Measurements from ENCODE around the gene GABRD. TPM values are rescaled to one million over a fixed set of nuclear protein-coding genes. Genes with fewer than 3 reads are reported as not detected.
A peak's percentile ranks its signal among the peaks of the same experiment; 100 is the strongest.

Gene GABRD
- total RNA-seq, 2 donors from 2014 or later: not detected

- Mint-ChIP-seq H3K9me3 (no peaks in the 10 kb centered on the region), H3K4me1 (no peaks in the 10 kb centered on the region), H3K4me3 (no peak overlapping the region), H3K36me3 (ENCODE audit: low read depth) (no peaks in the 10 kb centered on the region), H3K27ac (no peak overlapping the region), H3K27me3 (no peaks in the 10 kb centered on the region)
- ATAC-seq (replicated peaks): no peak
These were observed 13.6 kb downstream of the GABRD start for GRCh38 chr1:2032737-2033136.

DNA sequence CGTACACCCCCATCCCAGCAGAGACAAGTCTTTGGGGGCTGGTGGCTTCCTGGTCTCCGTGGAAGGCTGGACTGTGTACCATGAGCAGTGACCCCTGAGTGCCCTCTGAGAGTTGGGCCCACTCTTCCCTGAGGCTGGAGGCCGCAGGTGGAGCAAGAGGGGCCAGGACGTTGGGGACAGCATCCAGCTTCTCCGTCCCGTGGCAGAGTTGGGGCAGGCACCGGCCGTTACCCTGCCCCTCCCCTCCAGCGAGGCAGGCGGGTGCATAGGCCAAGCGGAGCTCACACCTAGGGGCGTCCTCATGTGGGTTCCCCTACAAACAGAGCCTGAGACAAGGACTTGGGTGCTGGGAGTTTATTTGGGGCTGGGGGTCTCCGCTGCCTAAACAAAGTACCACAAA, 14.0 kb downstream of the GABRD start:
- Mint-ChIP-seq H3K4me1 (no peaks in the 10 kb centered on the region), H3K9me3 (no peaks in the 10 kb centered on the region), H3K27me3 (no peaks in the 10 kb centered on the region), H3K27ac (no peak overlapping the region), H3K36me3 (ENCODE audit: low read depth) (no peaks in the 10 kb centered on the region), H3K4me3 (no peak overlapping the region)
- ATAC-seq (replicated peaks): no peak

GRCh38 chr1:2036287-2036686, 17.1 kb downstream of the GABRD start:
- Mint-ChIP-seq H3K9me3 (no peaks in the 10 kb centered on the region), H3K4me3 (no peak overlapping the region), H3K27ac (no peak overlapping the region), H3K36me3 (ENCODE audit: low read depth) (no peaks in the 10 kb centered on the region), H3K27me3 (no peaks in the 10 kb centered on the region), H3K4me1 (no peaks in the 10 kb centered on the region)
- ATAC-seq (replicated peaks): no peak

GRCh38 chr1:2037314-2037979, 18.3 kb downstream of the GABRD start:
- H3K4me1 Mint-ChIP-seq: no peaks in the 10 kb centered on the region
- H3K4me3 Mint-ChIP-seq: no peak overlapping the region
- H3K9me3 Mint-ChIP-seq: no peaks in the 10 kb centered on the region
- ATAC-seq (replicated peaks): no peak
- no peaks in the 10 kb centered on the region for H3K36me3 Mint-ChIP-seq (ENCODE audit: low read depth)
- H3K27me3 Mint-ChIP-seq: no peaks in the 10 kb centered on the region
- no peak overlapping the region for H3K27ac Mint-ChIP-seq

DNA sequence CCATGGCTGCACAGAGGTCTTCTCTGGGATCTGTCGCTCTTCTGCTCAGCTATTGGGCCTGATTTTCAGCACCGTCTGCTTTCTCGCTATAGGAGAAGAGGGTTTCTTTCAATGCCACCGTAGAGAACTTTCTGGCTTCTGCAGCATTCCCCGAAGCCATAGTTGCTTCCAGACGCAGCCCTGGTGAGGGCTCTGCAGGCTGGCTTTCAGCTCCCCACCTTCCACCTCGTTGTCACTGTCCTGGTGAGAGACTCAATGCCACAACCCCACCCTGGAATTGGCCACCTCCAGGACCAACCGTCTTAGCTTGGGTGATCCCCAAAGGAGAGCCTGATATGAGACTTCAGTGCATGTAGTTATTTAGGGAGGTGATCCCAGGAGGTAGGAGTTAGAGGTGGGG, 19.1 kb downstream of the GABRD start:
- H3K4me3 Mint-ChIP-seq: no peak overlapping the region
- H3K27me3 Mint-ChIP-seq: no peaks in the 10 kb centered on the region

DNA sequence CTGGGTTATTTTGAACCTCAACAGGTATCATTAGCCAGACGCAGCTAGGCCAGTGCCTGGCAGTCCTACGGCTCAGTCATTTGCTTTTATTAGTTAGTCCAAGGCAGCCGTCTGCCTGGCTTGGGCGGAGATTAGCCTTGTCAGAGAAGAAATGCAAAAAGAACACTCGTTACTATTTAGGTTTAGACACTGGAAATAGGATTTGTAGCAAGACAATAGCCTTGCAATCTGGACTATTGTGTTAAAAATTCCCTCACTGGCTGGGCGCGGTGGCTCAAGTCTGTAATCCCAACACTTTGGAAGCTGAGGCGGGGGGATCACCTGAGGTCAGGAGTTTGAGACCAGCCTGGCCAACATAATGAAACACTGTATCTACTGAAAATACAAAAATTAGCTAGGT, 20.1 kb downstream of the GABRD start:
- H3K27me3 Mint-ChIP-seq: no peaks in the 10 kb centered on the region
- H3K36me3 Mint-ChIP-seq (ENCODE audit: low read depth): no peaks in the 10 kb centered on the region
- no peaks in the 10 kb centered on the region for H3K9me3 Mint-ChIP-seq
- peaks cover 5% of the 10 kb centered on the region for H3K4me1 Mint-ChIP-seq
- no peak for ATAC-seq (replicated peaks)
- H3K4me3 Mint-ChIP-seq: no peak overlapping the region
- H3K27ac Mint-ChIP-seq: no peak overlapping the region

More for the DNA sequence above, 19.1 kb downstream of the GABRD start:
- no peak overlapping the region for H3K27ac Mint-ChIP-seq
- no peaks in the 10 kb centered on the region for H3K9me3 Mint-ChIP-seq
- ATAC-seq (replicated peaks): no peak
- H3K4me1 Mint-ChIP-seq: no peaks in the 10 kb centered on the region
- no peaks in the 10 kb centered on the region for H3K36me3 Mint-ChIP-seq (ENCODE audit: low read depth)

DNA sequence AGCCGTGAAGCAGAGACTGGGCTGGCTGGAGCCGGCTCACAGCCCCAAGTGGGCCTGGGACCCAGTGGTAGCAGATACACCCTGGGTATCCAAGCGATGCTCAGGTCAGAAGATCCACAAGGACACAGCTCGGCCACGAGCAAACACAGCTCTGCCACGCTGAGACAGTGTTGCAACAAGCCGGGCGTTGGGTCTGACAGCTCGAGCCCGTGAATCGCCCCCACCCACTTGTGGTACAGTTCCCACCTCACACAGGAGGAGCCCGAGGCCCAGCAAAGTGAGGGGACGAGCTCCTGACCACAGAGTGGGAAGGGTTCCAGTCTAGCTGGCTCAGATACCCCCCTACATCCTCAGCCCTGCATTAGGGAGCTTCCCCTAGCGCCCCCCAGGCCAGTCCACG, 22.2 kb downstream of the GABRD start:
- Mint-ChIP-seq H3K36me3 (ENCODE audit: low read depth) (no peaks in the 10 kb centered on the region), H3K4me3 (no peak overlapping the region), H3K27me3 (no peaks in the 10 kb centered on the region), H3K9me3 (no peaks in the 10 kb centered on the region), H3K27ac (no peak overlapping the region), H3K4me1 (peaks cover 12% of the 10 kb centered on the region)
- ATAC-seq (replicated peaks): no peak

GRCh38 chr1:2041887-2042286, 22.7 kb downstream of the GABRD start:
- H3K27ac Mint-ChIP-seq: no peak overlapping the region
- H3K4me3 Mint-ChIP-seq: no peak overlapping the region
- no peaks in the 10 kb centered on the region for H3K36me3 Mint-ChIP-seq (ENCODE audit: low read depth)
- peaks cover 12% of the 10 kb centered on the region for H3K4me1 Mint-ChIP-seq
- H3K9me3 Mint-ChIP-seq: no peaks in the 10 kb centered on the region
- no peaks in the 10 kb centered on the region for H3K27me3 Mint-ChIP-seq
- no peak for ATAC-seq (replicated peaks)

DNA sequence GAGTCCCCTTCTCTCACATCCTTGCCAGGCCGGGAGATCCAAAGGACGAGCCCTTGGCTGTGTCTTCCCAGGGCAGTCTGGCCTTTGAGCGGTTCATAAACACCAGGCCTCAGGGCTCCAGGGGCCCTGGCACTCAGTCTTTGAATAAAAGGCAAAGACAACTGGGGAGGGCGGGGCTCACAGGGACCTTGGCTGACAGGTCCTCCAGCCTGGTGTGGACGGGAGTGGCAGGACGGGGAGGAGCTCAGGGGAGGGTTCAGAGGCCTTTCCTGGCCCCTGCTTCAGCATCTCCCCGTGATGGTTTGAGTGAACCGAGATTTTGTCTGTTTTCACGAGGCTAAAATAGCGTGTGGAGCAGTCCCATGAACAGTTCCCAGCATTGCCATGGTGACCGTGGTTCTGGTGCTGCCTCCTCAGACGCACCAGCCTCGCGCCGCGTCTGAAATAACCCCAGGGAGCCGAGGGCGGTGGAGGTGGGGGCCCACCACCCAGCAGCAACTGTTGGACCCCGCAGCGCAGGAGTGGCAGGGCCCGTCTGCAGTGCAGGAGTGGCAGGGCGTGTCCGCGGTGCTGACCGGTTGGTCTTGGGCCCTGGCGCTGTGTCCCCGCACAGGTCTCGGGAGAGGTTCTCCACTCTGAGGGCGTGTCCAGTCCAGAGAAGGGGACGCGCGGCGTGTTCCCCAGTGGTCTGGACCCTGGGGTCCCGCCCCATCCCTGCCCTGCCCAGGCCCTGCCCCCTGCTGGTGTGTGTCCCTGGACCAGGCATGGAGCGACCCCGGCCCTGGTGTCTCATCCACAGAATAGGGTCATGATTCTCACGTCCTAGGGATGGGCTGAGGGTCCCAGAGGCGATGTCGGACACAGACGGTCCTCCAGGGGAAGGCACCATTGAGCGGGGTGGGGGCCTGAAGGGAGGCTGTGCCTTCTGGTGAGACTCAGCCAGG, 24.0 kb downstream of the GABRD start:
- H3K9me3 Mint-ChIP-seq: no peaks in the 10 kb centered on the region
- no peaks in the 10 kb centered on the region for H3K36me3 Mint-ChIP-seq (ENCODE audit: low read depth)
- no peak for ATAC-seq (replicated peaks)
- peaks cover 12% of the 10 kb centered on the region for H3K4me1 Mint-ChIP-seq
- no peaks in the 10 kb centered on the region for H3K27me3 Mint-ChIP-seq
- no peak overlapping the region for H3K4me3 Mint-ChIP-seq
- no peak overlapping the region for H3K27ac Mint-ChIP-seq

DNA sequence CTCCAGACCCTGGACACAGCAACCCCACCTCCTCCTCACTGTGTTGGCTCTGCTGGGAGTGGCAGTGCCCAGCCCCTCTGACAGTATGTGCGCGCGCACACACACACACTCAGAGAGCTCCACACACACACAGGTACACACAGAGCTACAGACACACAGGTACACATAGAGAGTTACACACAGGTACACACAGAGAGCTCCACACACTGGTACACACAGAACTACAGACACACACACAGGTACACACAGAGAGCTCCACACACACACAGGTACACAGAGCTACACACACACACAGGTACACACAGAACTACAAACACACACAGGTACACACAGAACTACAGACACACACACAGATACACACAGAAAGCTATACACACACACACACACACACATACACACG, 24.7 kb downstream of the GABRD start:
- Mint-ChIP-seq H3K27me3 (no peaks in the 10 kb centered on the region), H3K4me3 (peak overlapping the region; percentile 41), H3K9me3 (no peaks in the 10 kb centered on the region), H3K36me3 (ENCODE audit: low read depth) (no peaks in the 10 kb centered on the region), H3K27ac (peak overlapping the region; percentile 12), H3K4me1 (peaks cover 12% of the 10 kb centered on the region)
- ATAC-seq (replicated peaks): no peak

GRCh38 chr1:2044510-2045319, 25.6 kb downstream of the GABRD start:
- Mint-ChIP-seq H3K27ac (no peak overlapping the region), H3K9me3 (no peaks in the 10 kb centered on the region), H3K4me1 (peaks cover 19% of the 10 kb centered on the region), H3K36me3 (ENCODE audit: low read depth) (no peaks in the 10 kb centered on the region), H3K27me3 (no peaks in the 10 kb centered on the region), H3K4me3 (peak overlapping the region; percentile 41)
- ATAC-seq (replicated peaks): peak; percentile 87

- Mint-ChIP-seq H3K4me3 (peak overlapping the region; percentile 41), H3K4me1 (peaks cover 19% of the 10 kb centered on the region), H3K27me3 (no peaks in the 10 kb centered on the region), H3K9me3 (no peaks in the 10 kb centered on the region), H3K36me3 (ENCODE audit: low read depth) (no peaks in the 10 kb centered on the region), H3K27ac (no peak overlapping the region)
- no peak for ATAC-seq (replicated peaks)
These were observed 26.5 kb downstream of the GABRD start for GRCh38 chr1:2045468-2046173.

DNA sequence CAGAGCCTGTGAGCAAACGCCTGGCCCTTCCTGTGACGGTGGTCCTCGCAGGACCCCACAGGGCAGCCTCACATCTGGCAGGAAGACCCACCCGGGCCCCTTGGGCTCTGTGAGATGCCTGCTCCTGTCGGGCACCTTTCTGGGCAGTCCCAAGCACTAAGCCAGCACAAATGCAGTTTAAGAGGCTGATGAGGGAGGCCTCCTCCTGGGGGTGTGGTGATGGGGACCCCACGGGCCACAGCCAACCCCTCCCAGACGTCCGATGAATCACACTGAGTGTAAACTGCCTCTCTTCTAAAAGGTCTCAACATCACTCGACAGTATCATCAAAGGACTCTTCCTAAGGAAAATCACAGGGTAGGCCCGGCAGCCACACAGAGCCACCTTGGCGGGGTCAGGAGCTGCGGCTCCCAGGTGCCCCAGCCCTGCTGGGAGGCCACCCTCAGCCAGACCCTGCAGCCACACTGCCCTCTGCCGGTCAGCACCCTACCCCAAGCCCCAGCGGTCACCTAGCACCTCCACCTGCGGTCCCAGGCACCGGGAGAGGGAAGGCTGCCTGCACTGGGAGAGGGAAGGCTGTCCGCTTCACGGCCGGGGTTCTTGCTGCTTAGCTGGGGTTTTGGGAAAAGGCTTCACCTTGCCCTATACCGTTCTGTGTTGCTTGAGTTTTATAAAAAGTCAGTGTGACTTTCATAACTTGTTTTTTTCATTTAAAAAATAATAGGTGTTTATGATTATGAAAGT, 27.2 kb downstream of the GABRD start:
- no peak for ATAC-seq (replicated peaks)
- peak overlapping the region; percentile 41 for H3K4me3 Mint-ChIP-seq
- no peaks in the 10 kb centered on the region for H3K36me3 Mint-ChIP-seq (ENCODE audit: low read depth)
- no peaks in the 10 kb centered on the region for H3K27me3 Mint-ChIP-seq
- peaks cover 19% of the 10 kb centered on the region for H3K4me1 Mint-ChIP-seq
- no peaks in the 10 kb centered on the region for H3K9me3 Mint-ChIP-seq
- no peak overlapping the region for H3K27ac Mint-ChIP-seq
